H1 (cell line): Measurements from ENCODE around the gene PTPN21. TPM values are rescaled to one million over a fixed set of nuclear protein-coding genes. Genes with fewer than 3 reads are reported as not detected.

Source experiments
- BCL11A ChIP-seq, 2 experiments: IDR thresholded peaks; one replicate each; pipeline ENCODE4 v1.6.1; 2011; ENCODE audit warnings: low read depth in 2 of 2, low read length in 2 of 2, mild to moderate bottlenecking in 2 of 2
- CBX8 ChIP-seq: fragments of 300-800, 300-1000 bp; sonication (generic); IDR thresholded peaks from 2 replicates; pipeline ENCODE4 v1.7.1; 2016; ENCODE audit warnings: low read depth, low read length, borderline replicate concordance
- CHD2 ChIP-seq: IDR thresholded peaks from 2 replicates; pipeline ENCODE4 v1.6.1; 2012; ENCODE audit warnings: low read length, improper control_type of control experiment
- JUN ChIP-seq: IDR thresholded peaks from 2 replicates; pipeline ENCODE4 v1.6.1; 2011; ENCODE audit warnings: low read depth, mild to moderate bottlenecking, improper control_type of control experiment, low read length
- NRF1 ChIP-seq: IDR thresholded peaks from 2 replicates; pipeline ENCODE4 v1.6.1; 2011; ENCODE audit warnings: mild to moderate bottlenecking, low read depth, low read length, improper control_type of control experiment
- TCF12 ChIP-seq: IDR thresholded peaks from 2 replicates; pipeline ENCODE4 v1.6.1; 2011; ENCODE audit warnings: low read depth, mild to moderate bottlenecking, low read length
- polyA plus RNA-seq, 7 experiments: library from polyadenylated mRNA; depleted of rRNA in 3 of 7; stranded (reverse) in 5 of 7; unstranded in 2 of 7; fragments of >200 nt in 5 of 7; fragments of 200-250 nt in 2 of 7; gene quantifications; 1 replicate in 5 of 7; 2 replicates in 1 of 7; 4 replicates in 1 of 7; pipeline versions ENCODE4 v1.2.1 to v1.2.3, GENCODE V29; 2011 to 2013; ENCODE audit warnings: missing spikeins in 2 of 7, mixed read lengths in 2 of 7
- total RNA-seq: library from RNA; stranded (reverse); fragmentation: NEBNext Ultra II Directional; extraction: Animal tissue kit (Norgen Biotek cat#: 25700); gene quantifications from 2 replicates; pipeline ENCODE4 v1.2.1, GENCODE V29; 2021

Gene PTPN21
- total and polyA plus RNA-seq, 2 of the 8 experiments (the other 6 are each of a cell fraction or from before 2014, with no cell fraction given), result 6.5 to 16.1 TPM

DNA sequence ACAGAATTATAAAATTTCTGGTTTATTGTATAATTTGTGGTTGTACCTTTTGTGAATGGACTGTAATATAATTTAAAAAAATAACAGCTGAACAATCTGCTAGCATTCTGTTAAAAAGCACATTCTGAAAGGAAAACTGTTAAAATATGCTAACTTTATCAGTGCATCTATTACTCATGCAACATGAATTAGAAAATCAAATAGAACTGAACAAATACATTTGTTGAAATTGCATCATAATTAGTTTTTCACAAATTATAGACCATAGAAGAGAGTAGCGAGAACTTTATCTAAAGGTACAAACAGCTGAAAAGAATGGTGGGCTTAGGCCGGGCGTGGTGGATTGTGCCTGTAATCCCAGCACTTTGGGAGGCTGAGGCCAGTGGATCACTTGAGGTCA lies 33.0 kb downstream of the PTPN21 start (continued):
- TF ChIP-seq NRF1, result no peak
- TF ChIP-seq CHD2, result no peak
- TF ChIP-seq BCL11A (IDR thresholded peaks at IDR 0.05; ENCODE audit: low read depth in 2 of 2, low read length in 2 of 2), result no peak
- no peak for TF ChIP-seq TCF12
- TF ChIP-seq CBX8, result no peak
- no peak for TF ChIP-seq JUN
- TF ChIP-seq, all 59 proteins: peak for 0
